Tibial artery (tissue), 4 donors: ENCODE data around the gene BRINP2.

Experiments
- DNase-seq, 2 donors: peaks; one replicate each; pipeline ENCODE4 v3.0.0-alpha.2; 2019
- H3K27ac ChIP-seq, 2 donors: fragments of 200-600 bp; sonication (generic) in 1 of 2; 1 replicate in 1 of 2; 2 replicates in 1 of 2; pipeline ENCODE4 v1.5.1; 2018 to 2019; ENCODE audit warnings: mild to moderate bottlenecking in 1 of 2
- H3K27me3 ChIP-seq, 2 donors: fragments of 200-600 bp; sonication (generic) in 1 of 2; one replicate each; pipeline versions ENCODE4 v1.5.1 to v1.6.0; 2016 to 2019
- H3K36me3 ChIP-seq, 3 donors: fragments of 200-600 bp; sonication (generic) in 2 of 3; one replicate each; pipeline ENCODE4 v1.5.1; 2016 to 2019; ENCODE audit warnings: mild to moderate bottlenecking in 2 of 3
- H3K4me1 ChIP-seq, 4 donors: fragments of 200-600 bp; sonication (generic) in 2 of 4; 1 replicate in 3 of 4; 2 replicates in 1 of 4; pipeline ENCODE4 v1.5.1; 2016 to 2019
- H3K4me3 ChIP-seq, 2 donors: fragments of 200-600 bp; sonication (generic) in 1 of 2; 1 replicate in 1 of 2; 2 replicates in 1 of 2; pipeline ENCODE4 v1.5.1; 2018 to 2019; ENCODE audit warnings: mild to moderate bottlenecking in 2 of 2
- H3K9me3 ChIP-seq, 3 donors: fragments of 200-600 bp; sonication (generic) in 1 of 3; one replicate each; pipeline ENCODE4 v1.5.1; 2016 to 2019
- CTCF ChIP-seq, 2 experiments: fragments of 200-600 bp in 1 of 2; fragments of 450-650 bp in 1 of 2; IDR thresholded peaks; one replicate each; pipeline ENCODE4 v1.5.1; 2017 to 2019; ENCODE audit warnings: antibody characterized with exemption in 2 of 2, mild to moderate bottlenecking in 1 of 2, moderate library complexity in 1 of 2
- intact Hi-C: fragments of 100-400 bp; cut with DNase I; formaldehyde crosslinking; loops from one replicate; pipeline ENCODE4 v1.15.0; 2023; ENCODE audit warnings: low total_unique reads

BRINP2 gene

DNA sequence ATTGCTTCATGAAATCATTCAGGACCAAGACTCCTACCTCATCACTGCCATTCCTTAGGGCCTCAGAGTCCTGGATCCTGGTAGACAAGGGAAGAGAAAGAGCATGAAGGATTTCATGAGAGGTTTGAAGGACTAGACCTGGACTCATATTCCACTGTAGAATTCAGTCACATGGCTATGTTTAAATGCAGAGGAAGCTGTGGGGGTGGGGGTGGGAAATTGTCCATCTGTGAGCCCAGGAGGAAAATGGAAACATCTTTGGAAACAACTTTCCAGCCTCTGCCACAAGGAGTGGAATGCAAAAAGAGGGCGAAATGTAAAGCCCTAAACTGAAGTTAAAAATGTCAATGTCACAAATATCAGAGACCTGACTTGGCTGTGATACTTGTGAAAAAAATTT is 73.0 kb downstream of the BRINP2 start:
- Histone ChIP-seq H3K4me1 (peaks cover 0 to 31% (median 13%) of the 10 kb centered on the region in 4 donors), H3K36me3 (no peaks in the 10 kb centered on the region), H3K4me3 (no peak overlapping the region), H3K9me3 (no peaks in the 10 kb centered on the region), H3K27ac (no peak overlapping the region), H3K27me3 (no peaks in the 10 kb centered on the region)
- no peak for DNase-seq
- intact Hi-C loops: no loop called here
- TF ChIP-seq CTCF (IDR thresholded peaks at IDR 0.05): no peak

GRCh38 chr1:177246710-177247580 is 76.2 kb downstream of the BRINP2 start:
- H3K9me3 ChIP-seq: no peaks in the 10 kb centered on the region
- H3K36me3 ChIP-seq: no peaks in the 10 kb centered on the region
- no peak for TF ChIP-seq CTCF (IDR thresholded peaks at IDR 0.05)
- no peak for DNase-seq
- H3K4me3 ChIP-seq: peak overlapping the region; percentile 1 to 15
- peaks cover 0 to 36% (median 13%) of the 10 kb centered on the region in 4 donors for H3K4me1 ChIP-seq
- intact Hi-C loops: no loop called here
- H3K27ac ChIP-seq: peak overlapping the region; percentile 36 to 61
- no peaks in the 10 kb centered on the region for H3K27me3 ChIP-seq

GRCh38 chr1:177247623-177248176 is 76.9 kb downstream of the BRINP2 start:
- TF ChIP-seq CTCF (IDR thresholded peaks at IDR 0.05): no peak
- no peaks in the 10 kb centered on the region for H3K27me3 ChIP-seq
- intact Hi-C loops: no loop called here
- no peaks in the 10 kb centered on the region for H3K36me3 ChIP-seq
- peaks cover 0 to 36% (median 13%) of the 10 kb centered on the region in 4 donors for H3K4me1 ChIP-seq
- H3K9me3 ChIP-seq: no peaks in the 10 kb centered on the region
- no peak overlapping the region for H3K4me3 ChIP-seq
- DNase-seq: no peak
- peak overlapping the region; percentile 36 to 61 for H3K27ac ChIP-seq

- no peak overlapping the region for H3K4me3 ChIP-seq
- intact Hi-C loops: no loop called here
- no peaks in the 10 kb centered on the region for H3K36me3 ChIP-seq
- no peak for TF ChIP-seq CTCF (IDR thresholded peaks at IDR 0.05)
- DNase-seq: no peak
- no peak overlapping the region for H3K27ac ChIP-seq
- peaks cover 0 to 36% (median 13%) of the 10 kb centered on the region in 4 donors for H3K4me1 ChIP-seq
- no peaks in the 10 kb centered on the region for H3K9me3 ChIP-seq
- H3K27me3 ChIP-seq: no peaks in the 10 kb centered on the region
Measured at GRCh38 chr1:177248258-177248657, 77.5 kb downstream of the BRINP2 start.

DNA sequence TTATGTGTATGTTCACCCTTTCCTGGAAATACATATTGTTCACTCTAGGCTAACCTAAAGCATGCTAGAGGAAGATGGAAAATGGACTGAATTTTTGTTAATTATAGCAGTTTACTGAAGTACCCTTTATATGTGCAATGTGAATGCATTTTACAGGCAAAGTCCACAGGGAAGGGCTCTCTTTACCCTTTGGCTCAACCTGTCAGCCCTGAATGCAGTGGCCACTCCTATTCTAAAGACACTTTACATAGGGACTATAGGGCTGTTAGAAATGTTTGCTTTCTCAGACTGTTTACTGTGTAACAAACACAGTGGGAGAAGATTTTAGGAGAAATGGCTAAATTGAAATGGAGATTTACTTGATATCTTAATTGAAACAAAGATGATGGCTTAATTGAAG is 78.5 kb downstream of the BRINP2 start:
- H3K27ac ChIP-seq: no peak overlapping the region
- peaks cover 0 to 36% (median 13%) of the 10 kb centered on the region in 4 donors for H3K4me1 ChIP-seq
- TF ChIP-seq CTCF (IDR thresholded peaks at IDR 0.05): no peak
- intact Hi-C loops: no loop called here
- DNase-seq: no peak
- no peak overlapping the region for H3K4me3 ChIP-seq
- H3K27me3 ChIP-seq: no peaks in the 10 kb centered on the region
- no peaks in the 10 kb centered on the region for H3K9me3 ChIP-seq
- no peaks in the 10 kb centered on the region for H3K36me3 ChIP-seq
